ENCODE data around the gene SCARB1.

The SCARB1 gene

DNA sequence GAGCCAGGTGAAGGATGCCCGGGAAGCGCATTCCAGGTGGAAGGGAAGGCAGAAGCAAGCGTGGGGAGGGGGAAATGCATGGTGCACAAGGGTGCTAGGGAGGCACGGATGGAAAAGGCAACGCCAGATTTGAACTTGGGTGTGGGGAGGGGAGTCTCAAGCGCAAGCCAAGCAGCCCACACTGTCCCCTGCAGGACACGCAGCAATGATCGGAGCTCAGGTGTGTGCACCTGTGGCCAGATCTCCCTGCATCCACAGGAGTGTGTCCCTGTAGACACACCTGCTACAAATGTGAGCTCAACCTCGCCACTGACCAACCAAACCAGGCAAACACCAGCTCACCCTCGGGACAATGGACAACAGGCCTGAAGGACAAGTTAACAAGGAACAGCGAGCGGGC lies 63.2 kb downstream of the SCARB1 start:
- DNase-seq (ENCODE audit: low read depth in 2 of 2, low spot score in 1 of 2), result no peak

DNA sequence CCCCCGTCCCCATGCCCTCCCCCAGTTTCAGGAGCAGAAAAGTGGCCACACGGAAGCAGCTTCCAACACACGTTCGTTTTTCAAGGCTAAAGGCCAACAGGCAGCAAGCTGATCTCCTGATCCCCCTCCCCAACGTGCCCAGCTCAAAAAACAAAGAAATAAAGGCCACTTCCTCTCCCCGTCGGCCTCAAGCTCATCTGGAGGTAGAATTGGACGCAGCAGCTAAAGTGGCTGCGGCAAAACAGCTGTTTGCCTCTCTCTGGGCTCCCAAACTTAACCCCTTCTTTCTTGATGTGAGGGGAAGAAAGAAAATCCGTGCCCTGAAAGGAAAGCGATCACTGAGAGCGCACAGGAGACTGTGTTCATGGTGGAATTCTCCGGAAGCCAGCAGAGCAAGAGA lies 66.3 kb downstream of the SCARB1 start:
- no peak for DNase-seq (ENCODE audit: low read depth in 2 of 2, low spot score in 1 of 2)

DNA sequence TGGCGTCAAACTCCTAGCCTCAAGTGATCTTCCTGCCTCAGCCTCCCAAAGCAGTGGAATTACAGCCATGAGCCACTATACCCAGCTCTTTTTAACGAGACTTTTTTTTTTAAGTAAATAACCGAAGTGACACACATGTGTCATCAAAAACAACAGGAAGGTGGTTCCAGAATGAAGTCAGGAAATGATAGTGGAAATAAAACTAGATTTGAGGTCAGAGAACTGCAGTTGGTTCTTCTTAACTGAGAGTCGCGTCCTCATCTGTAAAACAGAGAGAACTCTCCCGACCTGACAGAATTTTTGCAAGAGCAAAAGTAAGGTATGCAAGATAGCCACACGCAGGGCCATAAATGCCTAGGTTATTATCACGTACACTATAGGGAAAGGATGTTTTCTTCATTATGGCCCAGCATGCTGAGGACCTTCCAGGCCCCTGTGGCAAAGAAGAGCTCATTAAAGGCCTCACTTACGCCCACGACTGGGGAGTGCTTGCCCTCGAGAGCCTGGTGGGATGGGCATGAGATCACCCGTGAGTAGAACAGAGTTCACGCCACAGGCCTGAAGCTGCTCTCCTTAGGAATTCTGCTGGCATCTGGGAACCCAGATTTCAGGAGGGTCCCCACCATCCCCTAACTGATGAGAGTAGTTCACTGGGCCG lies 67.2 kb downstream of the SCARB1 start:
- DNase-seq (ENCODE audit: low read depth in 2 of 2, low spot score in 1 of 2), result no peak

DNA sequence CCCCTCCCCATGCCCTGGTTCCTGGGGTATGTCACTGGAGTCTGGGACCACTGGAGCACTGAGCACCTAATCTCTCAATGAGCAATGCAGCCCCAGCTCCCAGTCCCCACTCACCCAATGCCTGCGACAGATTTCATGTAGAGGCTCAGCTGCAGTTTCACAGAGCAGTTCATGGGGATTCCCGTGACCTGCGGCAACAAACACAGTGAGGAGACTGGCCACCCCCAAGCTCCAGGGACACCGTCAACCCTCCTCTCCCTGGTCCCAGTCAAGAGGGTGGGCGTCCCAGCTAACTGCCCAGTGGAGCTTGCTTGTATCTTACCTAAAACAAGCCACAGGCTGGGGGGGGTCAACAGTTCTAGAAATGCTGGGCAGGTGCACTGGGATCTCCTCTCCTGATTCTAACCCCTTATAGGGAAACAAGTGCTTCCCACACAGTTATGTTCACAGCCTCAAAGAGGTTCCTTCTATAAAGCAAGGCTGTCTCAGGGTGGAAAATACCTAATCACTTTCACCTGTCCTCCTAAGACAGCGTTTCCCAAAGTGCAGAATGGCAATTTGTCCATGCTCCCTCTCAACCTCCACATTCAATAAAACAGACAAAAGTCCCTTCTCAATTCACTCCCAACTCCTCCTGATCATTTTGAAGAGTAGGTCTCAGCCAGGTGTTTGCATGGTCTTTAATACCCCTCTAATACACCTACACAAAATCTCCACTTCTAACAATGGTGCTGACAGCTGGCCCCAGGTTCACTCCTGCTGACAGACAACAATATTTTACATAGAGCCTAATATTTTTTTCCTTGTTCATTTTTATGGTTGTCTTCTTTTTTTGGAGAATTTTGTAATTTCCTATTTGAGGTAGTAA lies 68.3 kb downstream of the SCARB1 start:
- no peak for DNase-seq (ENCODE audit: low read depth in 2 of 2, low spot score in 1 of 2)

DNA sequence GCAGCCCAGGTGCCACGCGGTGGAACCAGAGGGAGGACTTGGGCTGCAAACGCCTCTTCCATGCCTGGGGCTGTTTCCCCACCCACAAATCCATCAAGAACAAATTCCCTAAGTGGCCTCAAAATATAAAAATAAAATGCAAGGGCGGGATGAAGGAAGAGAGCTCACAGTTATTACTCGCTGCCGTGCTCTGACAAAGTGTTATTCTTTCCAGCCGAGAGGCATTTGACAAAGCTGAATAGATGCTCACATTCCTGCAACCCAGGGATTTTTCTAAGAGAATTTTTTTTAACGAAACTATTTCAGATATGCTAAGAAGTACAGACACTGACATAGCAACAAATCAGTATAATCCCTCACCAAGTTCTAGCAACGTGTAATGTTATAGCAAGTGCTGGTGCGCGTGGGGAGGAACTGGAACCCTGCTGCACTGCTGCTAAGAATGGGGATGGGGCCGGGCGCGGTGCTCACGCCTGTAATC lies 70.7 kb downstream of the SCARB1 start:
- DNase-seq (ENCODE audit: low read depth in 2 of 2, low spot score in 1 of 2), result no peak

DNA sequence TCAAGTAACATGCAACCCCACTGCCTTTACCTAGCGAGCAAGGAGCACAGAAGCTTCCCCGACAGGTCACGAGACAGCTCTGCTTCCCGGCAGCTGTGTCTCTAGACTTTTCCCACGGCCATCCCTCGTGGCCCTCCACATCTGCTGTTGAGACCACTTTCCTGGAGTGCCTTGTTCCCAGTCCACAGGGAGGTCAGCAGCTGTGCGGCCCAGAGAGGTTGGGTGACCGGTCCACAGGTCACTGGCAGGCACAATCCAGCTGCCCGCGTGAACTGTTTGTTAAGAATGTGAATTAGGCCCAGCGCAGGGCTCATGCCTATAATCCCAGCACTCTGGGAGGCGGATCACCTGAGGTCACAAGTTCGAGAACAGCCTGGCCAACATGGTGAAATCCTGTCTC lies 71.5 kb downstream of the SCARB1 start:
- no peak for DNase-seq (ENCODE audit: low read depth in 2 of 2, low spot score in 1 of 2)

DNA sequence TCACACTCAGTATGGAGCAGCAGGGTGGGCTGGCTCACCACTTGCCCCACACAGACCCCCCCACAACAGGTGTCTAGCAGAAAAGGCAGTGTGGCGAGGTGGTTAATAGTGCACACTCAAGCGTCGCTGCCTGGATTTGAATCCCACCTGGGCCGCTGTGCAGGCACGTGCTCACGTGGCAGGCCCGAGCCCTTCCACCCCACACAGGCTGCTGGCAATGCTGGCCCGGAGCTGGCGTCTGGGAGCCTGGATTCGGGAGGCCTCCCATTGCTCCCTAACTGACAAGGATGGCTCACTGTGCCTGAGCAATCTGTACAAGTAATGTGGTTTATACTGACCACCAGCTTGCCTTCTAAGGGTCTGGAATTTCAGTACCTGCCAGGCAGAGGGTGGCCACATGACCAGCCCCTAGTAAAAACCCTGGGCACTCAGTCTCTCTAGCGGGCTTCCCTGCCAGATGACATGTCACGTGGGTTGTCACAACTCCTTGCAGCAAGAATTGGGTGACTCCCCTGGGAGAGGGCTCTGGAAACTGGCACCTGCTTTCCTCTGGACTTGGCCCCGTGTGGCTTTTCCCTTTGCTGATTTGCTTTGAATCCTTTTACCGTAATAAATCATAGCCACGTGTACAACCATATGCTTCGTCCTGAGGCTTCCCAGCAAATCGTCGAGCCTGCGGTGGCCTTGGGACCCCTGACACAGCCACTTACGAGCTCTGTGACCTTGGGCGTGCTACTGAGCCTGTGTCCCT lies 72.8 kb downstream of the SCARB1 start:
- DNase-seq (ENCODE audit: low read depth in 2 of 2, low spot score in 1 of 2), result no peak

DNA sequence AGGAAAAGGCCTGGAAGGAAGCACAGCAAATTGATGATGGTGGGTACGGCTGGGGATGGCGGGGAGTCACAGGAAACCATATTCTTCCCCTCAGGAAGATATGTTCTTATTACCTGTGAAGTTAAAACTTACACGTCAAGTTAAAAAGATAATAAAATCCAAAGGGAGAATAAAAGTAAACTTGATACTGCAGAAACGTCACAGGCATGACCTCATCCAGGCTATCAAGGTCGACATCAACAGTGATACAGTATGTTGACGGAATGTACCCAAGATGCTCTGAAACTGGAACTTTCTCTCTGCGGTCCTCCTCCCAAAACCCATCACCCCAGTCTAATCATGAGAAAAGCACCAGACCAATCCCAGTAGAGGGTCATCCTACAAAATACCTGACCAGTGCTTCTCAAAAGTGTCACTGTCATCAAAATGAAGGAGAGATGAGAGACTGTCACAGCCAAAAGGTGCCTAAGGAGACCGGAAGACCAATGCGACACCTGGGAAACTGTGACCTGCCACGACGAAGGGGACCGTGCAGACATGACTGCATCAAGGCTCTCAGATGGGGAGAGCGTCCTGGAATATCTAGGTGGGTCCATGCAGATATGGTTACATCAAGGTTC lies 74.6 kb downstream of the SCARB1 start:
- DNase-seq (ENCODE audit: low read depth in 2 of 2, low spot score in 1 of 2), result no peak

DNA sequence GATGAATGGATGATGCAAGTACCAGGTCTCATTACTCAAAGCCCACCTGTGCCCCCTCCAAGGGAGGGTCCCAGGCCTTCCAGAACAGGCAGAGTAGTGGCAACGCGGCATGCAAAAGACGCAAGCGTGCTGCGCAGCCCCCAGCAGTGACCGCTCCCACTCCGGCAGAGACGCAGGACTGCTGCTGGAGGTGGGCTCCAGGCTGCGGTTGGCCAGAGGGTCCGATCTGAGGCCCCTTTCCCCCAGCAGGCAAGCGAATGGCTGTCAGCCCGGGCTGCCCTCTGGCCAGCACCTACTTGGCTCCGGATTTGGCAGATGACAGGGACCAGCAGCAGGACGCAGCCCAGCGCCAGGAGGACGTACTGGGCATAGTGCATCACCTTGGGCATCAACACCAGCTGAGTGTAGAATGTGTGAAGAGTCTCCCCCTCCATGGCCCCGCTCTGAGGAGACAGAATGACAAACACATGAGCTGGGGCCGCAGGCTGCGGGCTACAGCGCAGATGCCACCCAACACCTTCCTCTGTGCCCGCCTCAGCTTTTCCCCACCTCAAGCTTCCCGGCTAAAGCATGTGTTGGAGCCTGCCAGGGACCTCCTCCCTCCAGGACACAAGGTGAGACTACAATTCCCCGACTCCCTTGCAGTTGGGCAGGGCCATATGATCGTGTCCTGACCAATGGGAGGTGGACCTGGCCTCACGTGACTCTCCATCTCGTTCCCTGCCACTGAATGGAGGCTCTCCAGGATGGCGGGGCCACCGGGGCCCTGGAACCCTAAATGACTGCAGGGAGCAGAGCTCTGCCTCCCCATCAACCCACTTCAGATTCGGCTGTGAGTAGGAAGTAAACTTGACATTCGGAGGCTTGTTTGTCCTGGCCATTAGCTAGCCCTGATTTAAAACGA lies 77.4 kb downstream of the SCARB1 start:
- no peak for DNase-seq (ENCODE audit: low read depth in 2 of 2, low spot score in 1 of 2)

DNA sequence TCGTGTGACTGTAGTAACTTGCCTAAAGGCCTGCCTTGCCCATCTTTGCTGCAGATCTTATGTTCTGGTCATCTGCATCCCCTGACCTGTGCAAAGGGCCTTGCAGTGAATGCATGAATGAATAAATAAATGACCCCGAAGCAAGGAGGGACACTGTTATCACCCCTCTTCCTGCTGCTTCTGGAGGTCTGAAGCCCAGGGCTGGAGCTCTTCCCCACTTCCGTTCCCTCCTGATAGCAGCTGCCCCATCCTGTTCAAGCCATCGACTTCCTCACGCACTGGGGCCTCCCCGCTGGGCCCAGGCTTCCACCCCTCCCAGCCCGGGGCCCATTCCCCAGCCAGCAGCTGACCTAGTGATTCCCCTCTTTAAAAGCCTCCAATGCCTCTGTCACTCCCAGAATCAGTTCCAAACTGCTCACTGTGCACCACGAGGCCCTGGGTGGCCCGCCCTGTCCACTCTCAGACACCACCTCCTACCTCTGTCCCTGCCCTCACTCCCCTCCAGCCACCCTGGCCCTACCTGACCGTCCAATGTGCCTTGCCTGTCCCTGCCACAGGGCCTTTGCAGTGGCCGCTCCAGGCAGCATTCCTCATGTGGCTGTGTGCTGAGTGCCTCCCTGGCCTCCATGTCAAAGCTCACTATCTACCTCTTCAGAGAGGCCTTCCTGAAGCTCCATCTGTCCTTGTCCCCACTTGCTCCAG lies 78.6 kb downstream of the SCARB1 start:
- no peak for DNase-seq (ENCODE audit: low read depth in 2 of 2, low spot score in 1 of 2)

DNA sequence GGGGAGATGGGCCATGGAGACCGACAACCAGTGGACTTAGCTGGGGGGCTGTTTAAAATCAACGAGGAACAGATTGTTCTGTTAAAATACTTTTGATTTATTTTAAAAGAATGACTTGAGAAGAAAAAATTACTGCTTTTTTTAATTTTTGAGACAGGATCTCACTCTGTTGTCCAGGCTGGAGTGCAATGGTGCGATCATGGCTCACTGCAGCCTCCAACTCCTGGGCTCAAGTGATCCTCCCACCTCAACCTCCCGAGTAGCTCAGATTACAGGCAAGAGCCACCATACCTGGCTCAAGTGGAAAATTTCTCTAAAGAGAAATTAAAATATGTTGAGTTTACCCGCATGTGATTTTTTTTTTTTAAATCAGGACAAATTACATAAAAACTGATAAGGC lies 80.6 kb downstream of the SCARB1 start:
- no peak for DNase-seq (ENCODE audit: low read depth in 2 of 2, low spot score in 1 of 2)

DNA sequence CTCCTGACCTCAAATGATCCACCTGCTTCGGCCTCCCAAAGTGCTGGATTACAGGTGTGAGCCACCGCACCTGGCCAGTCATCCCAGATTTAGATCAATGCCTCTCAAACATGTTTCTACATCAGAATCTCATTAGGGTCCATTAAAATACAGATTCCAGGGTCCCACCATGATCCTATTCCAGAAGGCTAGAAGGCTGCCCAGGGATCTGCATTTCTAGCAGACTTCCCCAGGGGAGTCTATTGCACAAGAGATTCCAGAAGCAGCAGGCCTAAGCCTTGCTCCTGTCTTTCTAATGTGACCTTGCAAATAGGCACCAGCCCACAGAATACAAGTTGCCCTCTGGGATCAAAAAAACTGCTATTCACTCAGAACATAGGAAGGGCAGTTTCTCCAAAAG lies 81.5 kb downstream of the SCARB1 start:
- no peak for DNase-seq (ENCODE audit: low read depth in 2 of 2, low spot score in 1 of 2)

DNA sequence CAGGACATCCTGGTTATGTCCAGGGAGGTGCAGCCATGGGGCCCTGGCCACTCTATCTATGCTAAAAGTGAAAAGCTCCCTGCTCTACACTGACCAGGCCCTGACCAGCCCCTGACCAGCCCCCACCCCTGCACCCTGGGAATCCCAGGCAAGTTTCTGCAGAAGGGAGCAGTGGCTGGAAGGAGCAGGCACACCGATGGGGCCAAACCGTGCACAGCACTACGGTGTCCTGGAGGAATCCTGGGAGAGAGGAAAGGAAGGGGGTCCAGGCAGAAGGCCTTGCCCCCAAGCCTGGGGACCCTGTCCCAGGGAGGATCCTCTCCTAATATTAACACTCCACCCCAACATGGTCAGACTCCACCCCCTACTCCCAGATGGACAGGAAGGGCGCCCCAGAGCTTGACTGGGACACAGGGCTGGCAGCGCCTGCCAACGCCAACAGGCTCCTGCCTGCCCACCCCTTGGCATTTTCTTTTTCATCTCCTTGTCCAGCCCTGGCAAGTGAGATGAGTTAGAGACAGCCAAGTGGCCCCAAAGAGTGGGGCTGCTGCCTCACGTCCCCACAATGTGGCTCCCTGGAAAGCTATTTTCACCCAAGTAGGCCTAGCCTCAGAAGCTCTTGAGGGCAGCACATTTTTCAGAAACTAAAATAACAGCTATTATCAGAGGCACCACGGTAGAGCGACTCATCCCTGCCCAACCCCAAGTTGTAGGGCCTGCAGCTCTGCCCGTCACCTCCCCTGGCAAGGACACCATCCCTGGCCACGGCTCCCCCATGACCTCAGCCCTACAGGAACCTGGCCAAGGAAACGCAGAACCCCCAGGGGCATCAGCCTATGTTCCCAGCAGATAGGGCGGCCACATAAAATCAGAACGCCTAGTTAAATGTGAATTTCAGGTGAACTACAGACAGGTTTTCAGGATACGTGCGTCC lies 82.6 kb downstream of the SCARB1 start:
- no peak for DNase-seq (ENCODE audit: low read depth in 2 of 2, low spot score in 1 of 2)

DNA sequence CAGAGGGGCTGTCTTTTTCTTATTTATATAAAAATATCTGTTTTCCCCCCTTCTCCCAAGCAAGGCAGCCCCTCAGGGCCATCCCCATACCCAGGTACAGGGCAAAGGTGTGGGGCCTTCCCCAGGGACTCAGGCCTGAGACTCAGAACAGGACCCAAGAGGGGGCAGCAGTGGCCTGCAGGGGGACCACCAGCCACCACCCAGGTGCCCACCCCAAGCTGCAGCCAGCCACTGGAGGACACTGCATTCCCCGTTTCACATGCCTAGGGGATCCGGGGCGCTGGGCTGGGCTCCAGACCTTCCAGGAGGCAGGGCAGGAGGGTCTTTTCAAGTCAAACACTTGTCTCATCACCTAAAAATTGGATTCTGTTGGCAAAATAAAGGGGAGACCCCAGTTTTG lies 83.3 kb downstream of the SCARB1 start:
- DNase-seq (ENCODE audit: low read depth in 2 of 2, low spot score in 1 of 2), result no peak

DNA sequence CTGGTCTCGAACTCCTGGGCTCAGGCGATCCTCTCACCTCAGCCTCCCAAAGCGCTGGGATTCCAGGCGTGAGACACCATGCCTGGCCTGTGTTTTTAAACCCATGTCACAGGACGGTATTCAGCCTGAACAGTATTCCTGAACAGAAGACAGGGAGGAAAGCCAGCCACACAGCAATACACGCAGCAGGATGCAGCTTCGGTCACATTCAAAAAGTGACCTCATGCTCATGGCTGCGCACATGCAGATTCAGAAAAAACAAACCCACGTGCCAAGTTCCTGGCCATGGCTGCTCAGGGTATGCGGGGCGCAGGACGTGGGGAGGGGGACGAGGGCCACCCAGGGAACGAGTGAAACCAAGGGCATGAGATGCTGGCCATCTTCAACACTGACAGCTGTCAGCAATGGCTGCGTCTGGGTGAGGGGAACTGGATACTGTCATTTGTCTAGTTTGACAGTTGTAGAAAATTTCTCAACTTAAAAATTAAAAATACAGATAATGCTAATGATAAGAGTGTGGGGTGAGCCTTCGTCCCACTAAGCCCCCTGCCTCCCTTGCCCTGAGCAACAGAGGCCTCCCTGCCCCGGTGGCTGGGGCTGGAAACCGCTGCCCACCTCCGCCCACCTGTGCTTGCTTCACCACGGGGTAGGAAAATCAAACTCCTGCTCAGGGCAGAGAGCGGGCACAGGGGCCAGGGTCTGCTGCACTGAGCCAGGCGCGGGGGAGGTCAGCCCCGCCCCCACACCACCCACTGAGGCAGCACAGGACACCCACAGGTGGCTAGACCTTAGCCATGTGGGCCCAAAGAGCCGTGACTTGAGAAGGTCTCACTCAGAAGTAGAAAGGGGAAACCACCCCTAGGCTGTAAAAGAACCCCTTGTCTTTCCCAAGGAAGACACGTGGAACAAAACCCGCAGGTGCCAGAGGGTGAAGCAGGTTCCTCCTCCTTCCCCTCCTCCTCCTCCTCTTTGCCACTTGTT lies 84.2 kb downstream of the SCARB1 start:
- no peak for DNase-seq (ENCODE audit: low read depth in 2 of 2, low spot score in 1 of 2)

DNA sequence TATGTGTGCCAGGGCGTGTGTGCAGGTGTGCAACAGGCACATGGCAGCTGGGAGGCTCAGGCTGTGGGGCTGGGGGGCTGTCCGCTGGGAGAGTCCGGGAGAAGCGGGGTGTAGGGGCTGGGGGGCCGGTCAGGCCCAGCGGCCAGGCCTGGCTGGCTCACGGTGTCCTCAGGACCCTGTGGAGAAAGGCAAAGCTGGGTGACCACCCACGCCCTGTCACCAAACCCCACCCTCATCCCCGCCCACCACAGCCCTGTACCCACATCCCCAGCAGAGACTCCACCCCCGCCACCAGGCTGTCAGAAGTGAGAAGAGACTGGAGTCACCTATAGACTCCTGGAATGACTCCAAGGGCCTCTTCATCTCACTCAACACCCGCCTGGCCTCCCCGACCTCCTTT lies 85.3 kb downstream of the SCARB1 start:
- DNase-seq (ENCODE audit: low read depth in 2 of 2, low spot score in 1 of 2), result no peak
